GM21825 (cell line): ENCODE data around the gene C2CD2.
A peak's percentile ranks its signal among the peaks of the same experiment; 100 is the strongest.

ENCODE experiments used
- ATAC-seq: cut with Tn5 transposase; IDR thresholded peaks from one replicate; pipeline ENCODE4 v1.9.1; 2021; ENCODE audit warnings: mild to moderate bottlenecking, moderate library complexity; ENCODE audit not compliant: unreplicated experiment

The C2CD2 gene

DNA sequence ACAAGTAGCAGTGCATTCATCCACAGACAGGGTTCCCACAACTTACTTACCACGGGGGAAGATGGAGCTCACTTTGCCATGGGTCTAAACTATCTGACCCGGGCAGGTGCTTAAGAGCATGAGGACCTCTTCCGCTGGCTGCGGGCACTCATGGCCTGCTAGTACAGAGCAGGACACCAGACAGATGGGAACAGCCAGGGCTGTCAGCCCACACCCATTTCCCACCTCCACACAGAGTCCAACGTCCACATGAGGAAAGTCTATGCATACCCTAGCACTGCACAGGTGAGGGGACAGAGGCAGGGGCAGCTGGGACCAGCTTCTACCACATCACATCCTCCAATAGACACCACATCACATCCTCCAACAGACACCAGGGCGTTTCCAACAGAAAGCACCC is 38.9 kb downstream of the C2CD2 start:
- ATAC-seq: no peak

DNA sequence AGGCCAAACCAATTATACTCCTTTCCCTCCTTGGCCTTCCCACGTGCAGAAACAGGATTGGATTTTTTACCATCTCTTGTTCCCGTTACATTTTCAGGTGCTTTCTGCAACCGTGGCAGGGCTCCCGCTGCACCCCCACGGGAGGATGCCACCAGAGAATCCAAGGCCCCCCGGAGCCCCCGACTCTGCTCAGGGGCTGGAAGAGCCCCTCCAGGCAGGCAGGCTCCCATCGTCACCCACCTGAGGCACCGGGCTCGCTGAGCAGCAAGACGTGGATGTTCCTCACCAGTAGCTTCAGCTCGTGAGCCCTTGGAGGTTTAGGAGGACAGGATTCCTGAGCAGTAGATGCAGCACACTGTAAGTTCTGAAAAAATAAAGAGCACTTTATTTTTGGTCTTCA is 39.5 kb downstream of the C2CD2 start:
- ATAC-seq: no peak

DNA sequence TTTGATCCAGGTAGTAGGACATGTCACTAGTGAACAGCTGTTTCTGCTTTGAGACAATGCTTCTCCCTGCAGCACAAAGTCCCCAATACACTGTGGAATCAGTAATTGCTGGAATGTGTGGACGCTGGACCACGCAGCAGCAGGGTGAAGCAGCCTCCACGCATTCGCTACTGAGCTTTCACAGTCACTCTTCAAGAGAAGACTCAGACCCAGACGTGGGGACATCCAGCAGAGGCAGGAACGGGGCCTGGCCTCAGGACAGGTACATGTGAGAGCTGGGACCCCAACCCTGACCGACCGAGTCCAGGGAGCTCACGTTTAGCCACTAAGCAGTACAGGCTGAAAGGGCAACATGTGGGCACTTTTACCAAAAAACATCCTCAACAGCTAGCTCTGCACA is 40.6 kb downstream of the C2CD2 start:
- no peak for ATAC-seq

DNA sequence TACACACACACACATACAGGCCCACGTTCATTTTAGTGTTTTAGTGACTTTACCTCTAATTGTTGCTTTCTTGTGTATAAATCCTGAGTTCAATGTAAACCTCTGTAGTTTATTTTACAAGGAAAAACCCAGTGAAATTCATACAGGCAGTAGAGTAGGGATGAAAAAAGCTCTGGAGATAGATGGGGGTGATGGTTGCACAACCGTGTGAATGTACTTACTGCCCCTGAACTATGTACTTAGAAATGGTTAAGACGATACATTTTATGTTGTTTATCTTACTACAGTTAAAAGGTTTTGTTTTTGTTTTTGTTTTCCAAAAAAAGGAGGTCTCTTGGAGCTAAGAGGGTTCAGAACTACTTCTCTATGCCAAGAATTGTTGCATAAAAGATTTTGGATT is 45.0 kb downstream of the C2CD2 start:
- ATAC-seq: no peak

DNA sequence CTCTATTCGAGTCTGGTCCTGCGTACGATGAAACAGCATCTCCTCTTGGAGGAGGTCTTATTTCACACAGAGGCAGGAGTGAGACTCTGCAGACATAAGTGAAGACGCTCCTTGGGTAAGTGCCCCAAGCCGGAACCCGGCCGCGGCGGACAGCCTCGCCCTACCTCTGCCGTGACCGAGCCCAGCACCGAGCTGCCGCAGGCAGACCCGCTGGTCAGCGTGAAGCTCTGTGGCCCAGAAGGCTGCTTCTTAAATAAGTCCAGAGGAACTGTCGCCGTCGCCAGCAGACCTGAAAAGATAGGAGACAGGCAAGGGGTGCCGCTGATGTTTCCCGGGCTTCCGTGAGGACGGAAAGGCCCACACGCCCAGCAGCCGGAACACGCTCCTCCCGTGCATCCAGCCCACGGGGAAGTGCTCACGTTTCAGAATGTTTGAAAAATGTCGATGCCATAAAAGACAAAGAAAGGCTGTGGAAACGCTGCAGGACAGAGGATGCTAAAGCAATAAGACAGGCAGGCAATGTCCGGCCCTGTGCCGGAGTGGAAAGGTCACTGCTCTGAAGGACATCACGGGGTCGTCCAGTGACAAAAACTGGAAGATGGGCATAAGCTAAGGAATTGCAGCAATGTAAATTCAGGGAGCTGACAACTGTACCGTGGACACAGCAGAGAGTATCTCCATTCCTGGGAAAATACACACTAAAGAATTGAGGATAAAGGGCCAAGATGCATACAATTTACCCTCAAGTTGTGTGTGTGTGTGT is 46.1 kb downstream of the C2CD2 start:
- ATAC-seq: no peak

DNA sequence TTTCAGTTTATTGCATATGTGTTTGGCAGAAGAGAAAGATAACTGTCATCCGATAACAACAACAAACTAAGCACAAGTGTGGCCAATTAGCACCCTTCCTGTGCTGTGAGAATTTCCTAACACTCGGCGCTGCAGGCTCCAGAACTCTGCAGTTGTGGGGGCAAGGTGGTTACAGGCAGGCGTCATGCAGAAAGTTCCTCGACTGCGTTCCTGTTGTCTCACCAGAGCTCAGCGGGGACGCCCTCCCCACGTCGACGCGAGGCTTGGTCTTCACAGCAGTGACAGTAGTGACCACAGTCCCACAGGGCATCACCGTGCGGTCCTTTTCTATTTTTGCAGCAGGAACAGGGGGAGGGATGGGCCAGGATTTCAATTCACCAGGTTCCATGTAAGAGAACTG is 47.0 kb downstream of the C2CD2 start:
- no peak for ATAC-seq

DNA sequence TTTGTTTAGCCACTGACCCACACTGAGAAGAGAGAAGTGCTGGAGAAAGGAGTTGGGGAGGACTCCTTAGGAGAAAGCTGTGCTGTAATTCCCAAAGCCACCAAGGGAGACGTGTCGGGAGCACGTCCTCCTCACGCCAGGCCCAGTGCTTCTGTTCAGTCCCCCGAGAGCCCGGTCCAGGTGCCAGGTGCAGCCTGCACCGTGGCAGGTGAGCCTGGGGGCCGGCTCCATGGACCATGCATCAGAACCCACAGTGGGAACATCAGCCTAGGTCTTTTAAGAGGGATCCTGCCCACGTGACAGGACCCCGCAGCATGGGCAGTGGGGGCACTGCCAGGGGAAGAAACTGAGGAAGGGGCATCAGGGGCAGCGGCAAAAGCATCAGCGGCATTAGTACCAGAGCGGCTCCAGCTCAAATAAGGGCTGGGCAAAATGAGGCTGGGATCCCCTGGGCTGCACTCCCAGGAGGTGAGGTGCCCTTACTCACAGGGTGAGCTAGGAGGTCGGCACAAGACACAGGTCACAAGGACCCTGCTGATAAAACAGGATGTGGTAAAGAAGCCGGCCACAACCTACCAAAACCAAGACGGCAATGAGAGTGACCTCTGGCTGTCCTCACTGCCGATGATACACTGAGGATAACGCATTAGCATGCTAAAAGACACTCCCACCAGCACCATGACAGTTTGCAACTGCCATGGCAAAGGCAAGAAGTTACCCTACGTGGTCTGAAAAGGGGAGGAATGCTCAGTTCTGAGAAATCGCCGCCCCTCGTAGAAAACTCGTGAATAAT is 50.1 kb downstream of the C2CD2 start:
- ATAC-seq: no peak

DNA sequence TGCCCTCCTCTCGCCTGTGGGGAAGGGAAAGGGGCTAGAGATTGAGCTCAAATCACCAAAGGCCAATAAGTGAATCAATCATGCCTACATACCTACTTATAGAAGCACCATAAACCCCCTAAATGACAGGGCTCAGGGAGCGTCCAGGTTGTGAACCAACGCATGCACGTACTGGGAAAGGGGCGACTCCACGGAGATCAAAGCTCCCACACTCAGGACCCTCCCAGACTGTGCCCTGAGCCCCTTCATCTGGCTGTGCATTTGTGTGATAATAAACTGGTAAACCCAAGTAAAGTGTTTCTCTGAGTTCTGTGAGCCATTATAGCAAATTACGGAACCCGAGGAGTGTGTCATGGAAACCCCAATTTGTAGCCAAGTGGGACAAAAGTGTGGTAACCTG is 50.9 kb downstream of the C2CD2 start:
- no peak for ATAC-seq

DNA sequence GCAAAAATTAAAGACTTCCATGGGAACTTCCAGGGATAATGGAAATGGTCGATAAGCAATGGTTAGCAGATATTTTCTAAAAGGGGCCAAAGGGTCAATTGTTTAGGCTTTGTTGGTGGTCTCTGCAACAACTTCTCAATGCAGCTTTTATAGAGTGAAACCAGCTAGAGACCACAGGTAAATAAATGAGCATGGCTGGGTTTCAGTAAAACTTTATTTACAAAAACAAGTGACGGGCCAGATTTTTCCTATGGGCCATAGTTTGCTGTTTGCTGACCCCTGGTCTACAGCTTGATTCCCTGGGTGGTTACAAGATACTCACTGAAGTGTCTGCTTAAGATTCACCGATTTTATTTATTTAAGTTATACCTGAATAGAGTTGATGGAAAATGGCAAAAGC is 52.0 kb downstream of the C2CD2 start:
- ATAC-seq: no peak

DNA sequence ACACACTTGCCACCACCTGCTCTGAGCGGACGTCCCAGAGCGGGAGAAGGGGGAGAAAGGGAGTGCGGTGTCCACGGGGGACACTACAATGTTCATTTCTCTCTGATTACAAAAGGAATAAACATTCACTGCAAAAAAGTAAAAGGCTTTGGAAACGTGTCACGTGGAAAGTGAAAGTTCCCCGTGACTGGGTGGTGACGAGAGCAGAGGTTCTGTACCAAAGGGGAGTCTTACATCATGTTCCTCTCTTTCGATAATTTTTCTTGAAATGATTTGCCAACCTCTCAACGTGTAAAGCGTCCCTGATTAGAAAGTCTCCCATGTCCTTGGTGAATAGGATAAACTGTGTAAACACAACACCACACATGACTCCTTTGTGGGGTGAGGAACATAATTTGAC is 52.7 kb downstream of the C2CD2 start:
- ATAC-seq: no peak

DNA sequence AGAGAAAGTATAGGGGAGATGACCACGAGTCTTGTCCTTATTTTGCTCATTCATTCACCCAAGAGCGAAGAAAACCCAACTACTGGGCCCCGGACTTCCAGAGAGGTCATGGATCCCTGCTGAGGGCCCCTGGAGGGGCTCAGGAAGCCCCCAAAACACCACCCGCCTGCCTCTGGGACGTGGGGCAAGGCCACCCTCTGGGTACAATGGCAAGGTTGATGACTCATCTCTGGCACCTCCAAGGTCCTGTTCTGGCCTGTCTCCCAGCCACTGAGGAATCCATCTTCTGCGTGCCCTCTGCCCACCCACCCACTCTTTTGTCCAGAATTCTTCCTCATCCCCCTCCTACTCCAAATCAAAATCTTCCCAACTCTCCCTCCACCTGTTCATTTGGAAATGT is 53.4 kb downstream of the C2CD2 start:
- ATAC-seq: no peak

DNA sequence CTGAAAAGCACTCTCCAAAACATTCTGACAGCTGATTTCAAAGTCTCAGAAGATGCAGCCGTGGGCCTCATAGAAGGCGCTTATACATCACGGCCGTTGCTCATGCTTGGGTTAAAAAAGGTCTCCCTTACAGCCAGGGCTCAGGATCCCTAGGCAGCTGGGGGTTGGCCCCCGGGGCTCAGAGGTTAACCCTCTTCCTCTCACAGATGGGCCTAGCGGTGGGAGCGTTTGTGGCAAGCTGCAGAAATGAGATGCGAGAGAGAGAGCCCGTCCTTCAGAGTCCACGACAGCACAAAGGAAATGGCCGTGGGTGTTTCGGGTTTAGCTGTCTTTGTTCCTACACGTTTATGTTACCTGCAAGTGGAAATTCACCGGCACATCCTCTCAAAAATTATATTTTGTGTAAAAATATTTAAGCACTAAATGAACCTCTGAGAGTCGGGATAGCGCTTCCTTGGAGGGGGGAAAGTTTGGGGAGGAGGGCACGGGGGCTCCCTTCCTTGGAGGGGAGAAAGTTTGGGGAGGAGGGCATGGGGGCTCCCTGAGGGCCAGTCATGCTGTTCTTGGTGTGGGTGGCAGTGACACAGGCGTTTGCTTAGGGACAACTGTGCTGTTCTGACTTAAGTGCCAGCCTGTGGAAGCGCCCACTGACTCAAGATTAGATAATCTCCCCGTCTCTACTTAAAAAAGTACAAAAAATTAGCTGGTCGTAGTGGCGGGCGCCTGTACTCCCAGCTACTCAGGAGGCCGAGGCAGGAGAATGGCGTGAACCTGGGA is 54.2 kb downstream of the C2CD2 start:
- ATAC-seq: no peak

DNA sequence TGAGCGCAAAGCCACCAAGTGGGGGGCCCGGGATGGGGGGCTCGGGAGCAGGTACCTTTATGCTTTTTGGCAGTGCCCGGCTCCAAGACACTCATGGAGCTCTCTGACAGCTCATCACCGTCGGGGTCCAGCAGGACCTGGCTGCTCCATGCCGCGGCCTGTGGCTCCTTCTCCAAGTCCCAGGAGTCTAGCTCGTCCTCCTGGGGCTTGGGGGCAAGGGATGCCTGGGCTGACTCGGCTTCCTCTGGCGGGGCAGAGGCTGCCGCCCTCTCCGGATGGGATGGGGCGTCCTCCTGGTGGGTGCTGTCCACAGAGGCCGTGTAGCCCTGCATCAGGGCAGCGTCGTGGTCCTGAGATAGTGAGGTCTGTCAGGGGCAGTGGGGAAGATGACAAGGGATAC is 54.8 kb downstream of the C2CD2 start:
- ATAC-seq: no peak

DNA sequence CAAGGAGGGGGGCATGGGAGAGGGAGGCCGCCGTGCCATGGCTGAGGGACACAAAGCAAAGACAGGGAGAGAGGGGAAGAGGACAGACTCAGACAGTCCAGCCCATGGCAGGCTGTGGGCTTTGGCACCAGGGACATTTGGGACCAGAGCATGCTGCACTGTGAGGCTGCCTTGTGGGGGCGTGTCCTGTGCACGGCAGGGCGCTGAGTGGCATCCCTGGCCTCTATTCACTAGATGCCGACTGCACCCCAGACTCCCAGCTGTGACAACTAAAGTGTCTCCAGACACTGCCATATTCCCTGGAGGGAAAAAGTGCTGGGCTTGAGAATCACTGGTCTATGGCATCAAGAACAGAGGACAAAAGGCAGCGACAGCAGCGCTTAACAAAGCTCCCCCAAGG is 56.1 kb downstream of the C2CD2 start:
- no peak for ATAC-seq

DNA sequence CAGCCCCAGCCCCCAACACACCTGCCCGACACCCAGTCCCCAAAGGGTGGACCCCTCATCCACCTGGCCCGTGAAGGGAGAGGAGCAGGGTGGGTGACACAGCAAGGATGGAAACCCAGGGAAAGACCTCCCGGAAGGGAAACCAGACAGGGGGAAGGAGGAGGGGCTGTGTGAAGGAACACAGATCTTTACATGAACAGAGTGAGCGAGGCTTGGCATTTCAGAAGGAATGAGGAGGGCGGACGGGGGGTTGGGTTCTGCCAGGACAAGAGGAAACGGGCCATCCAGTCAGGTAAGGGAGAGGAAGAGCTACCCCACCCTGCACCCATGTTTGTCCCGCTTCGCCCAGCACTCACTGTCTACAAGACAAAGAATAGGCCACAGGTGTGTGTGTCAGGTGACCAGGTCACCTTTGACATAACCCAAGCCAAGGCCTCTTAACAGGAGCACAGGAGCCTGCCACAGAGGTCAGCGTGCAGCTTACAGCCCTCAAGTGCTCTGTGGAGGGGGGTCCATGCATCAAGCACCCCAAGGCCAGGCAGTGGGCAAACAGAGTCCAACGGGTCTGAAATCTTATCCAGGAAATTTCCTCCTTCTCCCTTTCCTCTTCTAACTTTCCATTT is 56.7 kb downstream of the C2CD2 start:
- no peak for ATAC-seq

DNA sequence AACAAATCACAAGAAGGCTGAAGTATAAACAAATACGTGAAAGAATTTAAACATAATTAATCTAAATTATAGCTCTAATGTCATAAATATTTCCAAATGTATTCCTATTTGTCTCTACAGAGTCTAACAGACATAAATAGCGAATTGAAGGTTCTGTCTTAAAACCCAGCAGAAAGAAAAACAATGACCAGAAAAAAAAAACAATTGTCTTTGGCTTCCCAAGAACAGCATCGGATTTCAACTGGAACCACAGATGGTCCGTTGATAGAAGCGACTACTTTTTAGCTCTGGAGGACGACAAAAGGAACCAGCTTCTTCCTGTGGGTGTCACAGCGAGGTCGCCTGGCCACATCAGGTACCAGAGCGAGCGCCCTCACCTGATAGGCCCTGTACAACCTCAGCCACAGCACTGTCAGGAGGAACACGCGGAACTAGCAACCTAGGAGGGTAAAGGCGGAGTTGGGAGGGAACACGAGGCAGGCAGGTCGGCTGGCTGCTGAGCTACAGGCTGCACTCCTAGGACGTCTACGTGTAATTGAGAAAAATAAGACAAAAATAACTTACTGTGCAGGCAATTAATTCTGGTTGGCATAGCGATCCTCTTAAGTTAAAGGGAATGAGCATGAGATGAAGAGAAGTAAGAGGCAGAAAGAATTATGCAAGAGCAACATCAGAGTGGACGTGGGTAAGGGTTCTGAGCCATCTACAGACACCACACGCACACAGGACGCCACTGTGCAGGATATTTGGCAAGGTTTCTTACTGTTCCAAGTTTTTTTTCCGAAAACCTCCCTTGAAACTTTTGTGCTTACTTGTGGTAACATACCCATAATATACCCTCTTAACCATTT is 58.0 kb downstream of the C2CD2 start:
- ATAC-seq: peak; percentile 56

DNA sequence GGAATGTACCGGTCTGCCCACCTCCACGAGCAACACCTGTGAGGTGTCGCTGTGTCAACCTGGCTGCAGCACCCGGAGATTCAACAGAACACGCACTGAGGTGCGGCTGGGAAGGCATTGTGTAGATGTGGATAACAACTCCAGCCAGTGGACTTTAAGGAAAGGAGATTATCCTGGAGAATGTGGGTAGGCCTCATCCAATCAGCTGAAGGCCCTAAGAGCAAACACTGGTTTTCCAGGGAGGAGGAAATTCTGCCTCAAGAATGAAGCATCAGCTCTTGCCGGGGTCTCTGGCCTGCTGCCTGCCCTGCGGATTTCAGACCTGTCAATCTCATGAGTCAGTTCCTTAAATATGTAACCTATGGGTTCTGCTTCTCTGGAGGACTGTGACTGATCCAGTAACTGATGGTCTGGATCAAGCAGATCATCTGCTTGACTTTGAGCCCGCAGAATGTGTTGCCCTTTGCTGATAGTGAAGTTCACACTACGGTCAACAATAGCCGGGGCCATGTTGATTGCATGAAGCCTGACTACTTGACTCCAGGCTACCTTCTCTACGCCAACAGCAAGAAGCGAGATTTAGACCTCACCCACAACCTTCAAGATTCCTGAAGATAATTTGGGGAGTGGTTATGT is 58.8 kb downstream of the C2CD2 start:
- ATAC-seq: no peak

DNA sequence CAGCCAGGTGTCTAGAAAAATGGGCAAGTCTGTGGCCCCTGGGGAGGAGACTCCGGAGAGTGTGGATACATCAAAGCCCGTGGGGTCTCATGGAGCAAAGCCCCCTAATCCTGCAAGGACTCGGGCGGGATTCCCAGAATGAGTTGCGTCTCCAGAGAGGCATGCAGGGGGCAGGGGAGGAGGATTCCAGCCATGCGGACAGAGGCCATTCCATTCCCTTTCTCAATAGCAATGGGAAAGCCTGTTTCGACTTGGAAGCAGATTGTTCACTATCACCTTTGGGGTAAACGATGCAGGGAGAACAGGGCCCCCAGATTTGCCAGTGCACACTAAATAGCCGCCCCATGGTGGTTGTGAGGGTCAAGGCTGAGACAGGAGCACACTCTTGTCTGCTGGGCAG is 59.3 kb downstream of the C2CD2 start:
- ATAC-seq: no peak

DNA sequence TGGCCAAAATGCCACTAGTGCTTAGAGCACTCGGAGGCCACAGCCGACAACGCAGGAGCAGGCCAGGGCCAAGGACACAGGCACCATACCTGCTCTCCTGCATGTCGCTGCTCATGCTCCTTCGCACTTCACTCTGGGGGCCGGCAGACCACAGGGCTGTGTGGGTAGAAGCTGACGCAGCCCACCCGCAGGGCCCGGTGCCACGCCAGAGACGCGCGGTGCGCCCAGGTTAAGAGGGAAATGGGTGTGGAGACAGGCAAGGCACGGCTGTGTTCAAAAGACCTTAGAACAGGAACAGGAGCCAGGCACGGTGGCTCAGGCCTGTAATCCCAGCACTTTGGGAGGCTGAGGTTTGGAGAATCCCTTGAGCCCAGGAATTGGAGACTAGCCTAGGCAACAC is 61.1 kb downstream of the C2CD2 start:
- ATAC-seq: no peak

DNA sequence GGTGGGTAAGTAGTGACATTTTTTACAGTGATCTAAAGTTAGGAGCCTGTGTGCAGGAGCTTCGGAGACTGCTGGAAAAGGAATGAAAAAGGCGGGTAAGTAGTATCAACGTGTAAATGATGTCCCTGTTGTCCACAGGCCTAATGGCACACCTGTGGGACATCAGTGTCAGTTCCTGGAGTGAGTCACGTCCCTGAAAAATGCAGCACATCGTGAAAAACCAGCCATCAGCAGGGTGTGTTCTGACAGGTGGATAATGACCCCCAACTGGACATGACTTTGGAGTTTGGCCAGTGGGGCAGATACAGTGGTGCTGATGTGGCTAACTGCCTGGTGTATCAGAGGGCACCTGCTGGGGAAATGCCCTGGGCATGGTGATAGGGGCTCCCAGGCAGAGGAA is 62.7 kb downstream of the C2CD2 start:
- ATAC-seq: no peak
